T-cell (primary cell): ENCODE data around the gene CORIN. TPM values are rescaled to one million over a fixed set of nuclear protein-coding genes. Genes with fewer than 3 reads are reported as not detected.

Experiments used
- ATAC-seq, 4 experiments: fragments of 200-7000 bp in 3 of 4; fragments of 150-1000 bp in 1 of 4; cut with Tn5 transposase; replicated peaks in 1 of 4; 1 replicate in 3 of 4; 2 replicates in 1 of 4; pipeline ENCODE4 v1.10.0; 2021; ENCODE audit warnings: moderate library complexity in 3 of 4, mild to moderate bottlenecking in 2 of 4, moderate number of reproducible peaks in 1 of 4
- CTCF ChIA-PET, 2 donors: fragments of 300-600 bp; sonication (Branson Sonifier 250); formaldehyde crosslinking; loops; one replicate each; lab custom pipeline; 2022; ENCODE audit warnings: antibody characterized with exemption in 2 of 2; lab: Charles Lee
- POLR2A ChIA-PET, 2 donors: fragments of 300-600 bp; sonication (Branson Sonifier 250); formaldehyde crosslinking; loops; one replicate each; lab custom pipeline; 2022; ENCODE audit warnings: antibody characterized with exemption in 2 of 2; lab: Charles Lee
- DNase-seq, 35 experiments: peaks; one replicate each; pipeline versions ENCODE4 v3.0.0 to v3.0.0-alpha.2; 2013 to 2023
- H3K27ac ChIP-seq: one replicate; pipeline ENCODE4 v1.5.1; 2013; ENCODE audit warnings: low read length
- H3K27me3 ChIP-seq, 2 experiments: replicated peaks in 1 of 2; 1 replicate in 1 of 2; 2 replicates in 1 of 2; pipeline versions ENCODE4 v1.6.1 to v1.7.0; 2013; ENCODE audit warnings: low read length in 1 of 2, mixed read lengths in 1 of 2; ENCODE audit not compliant: control insufficient read depth in 2 of 2, insufficient read depth in 2 of 2; ENCODE audit errors: extremely low read depth in 1 of 2
- H3K36me3 ChIP-seq, 2 donors: 1 replicate in 1 of 2; 2 replicates in 1 of 2; pipeline versions ENCODE4 v1.6.1 to v1.7.0; 2013; ENCODE audit warnings: low read length in 1 of 2; ENCODE audit not compliant: control insufficient read depth in 2 of 2, insufficient read depth in 1 of 2; ENCODE audit errors: extremely low read depth in 1 of 2
- H3K4me1 ChIP-seq, 2 experiments: 1 replicate in 1 of 2; 2 replicates in 1 of 2; pipeline versions ENCODE4 v1.6.1 to v1.7.0; 2013; ENCODE audit warnings: low read length in 2 of 2, mixed read lengths in 1 of 2; ENCODE audit not compliant: insufficient read depth in 2 of 2, control insufficient read depth in 1 of 2; ENCODE audit errors: extremely low read depth in 1 of 2
- H3K4me3 ChIP-seq, 2 donors: 1 replicate in 1 of 2; 2 replicates in 1 of 2; pipeline versions ENCODE4 v1.5.1 to v1.7.0; 2013; ENCODE audit warnings: mild to moderate bottlenecking in 2 of 2, low read length in 1 of 2, moderate library complexity in 1 of 2; ENCODE audit not compliant: control insufficient read depth in 1 of 2; ENCODE audit errors: extremely low read depth in 1 of 2
- H3K9me3 ChIP-seq: 2 replicates; pipeline ENCODE4 v1.7.0; 2013
- H3K27ac Mint-ChIP-seq, 2 donors: one replicate each; pipeline ENCODE4 v1.8.0; 2020 to 2021; ENCODE audit warnings: mild to moderate bottlenecking in 2 of 2, mixed read lengths in 2 of 2
- H3K27me3 Mint-ChIP-seq, 2 donors: one replicate each; pipeline ENCODE4 v1.8.0; 2021 to 2022; ENCODE audit warnings: mixed read lengths in 2 of 2
- H3K36me3 Mint-ChIP-seq: one replicate; pipeline ENCODE4 v1.8.0; 2021; ENCODE audit warnings: mixed read lengths
- H3K4me1 Mint-ChIP-seq, 3 donors: one replicate each; pipeline ENCODE4 v1.8.0; 2020 to 2022; ENCODE audit warnings: mixed read lengths in 3 of 3, mild to moderate bottlenecking in 1 of 3
- H3K4me3 Mint-ChIP-seq, 3 donors: one replicate each; pipeline ENCODE4 v1.8.0; 2020 to 2022; ENCODE audit warnings: mild to moderate bottlenecking in 3 of 3, mixed read lengths in 3 of 3, moderate library complexity in 3 of 3
- H3K9me3 Mint-ChIP-seq, 3 donors: one replicate each; pipeline ENCODE4 v1.8.0; 2020 to 2022; ENCODE audit warnings: mixed read lengths in 3 of 3
- WGBS: methylation state at CpG from one replicate; pipeline ENCODE4 v1.1.5; 2013; ENCODE audit warnings: missing lambda C conversion rate; ENCODE audit not compliant: insufficient coverage; 5-methylcytosine and 5-hydroxymethylcytosine counted together
- total RNA-seq, 35 experiments: library from RNA in 6 of 35; stranded (reverse) in 6 of 35; fragments of 120-200 nt in 1 of 35; gene quantifications; one replicate each; pipeline versions ENCODE4 v1.2.1 to v1.2.4 and lab custom pipeline; 2013 to 2026

Gene CORIN
- total RNA-seq, 5 donors from 2014 or later (not counting 1 experiment from before 2014, with no cell fraction given): 0.44 to 0.86 (median 0.55) TPM; not detected in 1

- CTCF ChIA-PET: interaction anchor here (0.6 to 1.1 kb wide), 3 partner anchors 177 to 258 kb away, joined by 3 read pairs; no protein-coding TSS in a partner anchor
- H3K27ac ChIP-seq: no peak overlapping the region
- H3K36me3 Mint-ChIP-seq: no peaks in the 10 kb centered on the region
- no peak overlapping the region for H3K27ac Mint-ChIP-seq
- H3K4me1 Mint-ChIP-seq: no peaks in the 10 kb centered on the region
- WGBS: 80% methylated on average over 2 of the region's 2 CpGs
- peaks cover 12 to 18% of the 10 kb centered on the region in 2 donors for H3K27me3 Mint-ChIP-seq
- no peaks in the 10 kb centered on the region for H3K9me3 ChIP-seq
- H3K36me3 ChIP-seq: no peaks in the 10 kb centered on the region
- POLR2A ChIA-PET: no interaction called here
- no peaks in the 10 kb centered on the region for H3K9me3 Mint-ChIP-seq
- no peak overlapping the region for H3K4me3 Mint-ChIP-seq
- peaks cover 0 to 3% of the 10 kb centered on the region in 2 experiments for H3K27me3 ChIP-seq
- no peaks in the 10 kb centered on the region for H3K4me1 ChIP-seq
- ATAC-seq (no peak), DNase-seq (no peak)
- no peak overlapping the region for H3K4me3 ChIP-seq
Observed at GRCh38 chr4:47675806-47676205, 162.1 kb downstream of the CORIN start.

GRCh38 chr4:47674144-47674543, 163.7 kb downstream of the CORIN start:
- Mint-ChIP-seq H3K27ac (no peak overlapping the region), H3K4me3 (no peak overlapping the region), H3K4me1 (no peaks in the 10 kb centered on the region), H3K27me3 (peaks cover 7 to 13% of the 10 kb centered on the region in 2 donors), H3K36me3 (no peaks in the 10 kb centered on the region), H3K9me3 (no peaks in the 10 kb centered on the region)
- H3K9me3 ChIP-seq: no peaks in the 10 kb centered on the region
- H3K27ac ChIP-seq: no peak overlapping the region
- ATAC-seq: no peak
- no peaks in the 10 kb centered on the region for H3K36me3 ChIP-seq
- 83% methylated on average over 3 of the region's 4 CpGs for WGBS
- no peaks in the 10 kb centered on the region for H3K4me1 ChIP-seq
- CTCF ChIA-PET: interaction anchor here in 1 of 2 donors (1.6 kb wide), 1 partner anchor 260 kb away, joined by 4 read pairs; no protein-coding TSS in a partner anchor
- POLR2A ChIA-PET: no interaction called here
- no peak for DNase-seq
- H3K4me3 ChIP-seq: no peak overlapping the region
- no peaks in the 10 kb centered on the region for H3K27me3 ChIP-seq

- 100% methylated on average over 1 of the region's 3 CpGs for WGBS
- POLR2A ChIA-PET: no interaction called here
Observed at GRCh38 chr4:47672696-47673095, 165.2 kb downstream of the CORIN start.

GRCh38 chr4:47669946-47670345, 167.9 kb downstream of the CORIN start:
- DNase-seq: no peak
- CTCF ChIA-PET: interaction anchor here (0.6 to 4.5 kb wide), 6 partner anchors 9 to 264 kb away, joined by 3 to 35 read pairs (median 4); no protein-coding TSS in a partner anchor
- no peak overlapping the region for H3K27ac ChIP-seq
- no peaks in the 10 kb centered on the region for H3K27me3 ChIP-seq
- H3K4me1 ChIP-seq: no peaks in the 10 kb centered on the region
- H3K36me3 Mint-ChIP-seq: no peaks in the 10 kb centered on the region
- H3K4me3 Mint-ChIP-seq: no peak overlapping the region
- no peaks in the 10 kb centered on the region for H3K9me3 Mint-ChIP-seq
- H3K27ac Mint-ChIP-seq: no peak overlapping the region
- POLR2A ChIA-PET: no interaction called here
- H3K36me3 ChIP-seq: no peaks in the 10 kb centered on the region
- peaks cover 0 to 1% (median 0%) of the 10 kb centered on the region in 3 donors for H3K4me1 Mint-ChIP-seq
- no CpG with 5 or more reads among the region's 5 CpGs for WGBS
- H3K4me3 ChIP-seq: no peak overlapping the region
- ATAC-seq: no peak
- peaks cover 14 to 21% of the 10 kb centered on the region in 2 donors for H3K27me3 Mint-ChIP-seq
- H3K9me3 ChIP-seq: no peaks in the 10 kb centered on the region

More at GRCh38 chr4:47672696-47673095, 165.2 kb downstream of the CORIN start:
- Histone ChIP-seq H3K27me3 (no peaks in the 10 kb centered on the region), H3K27ac (no peak overlapping the region), H3K4me1 (no peaks in the 10 kb centered on the region), H3K9me3 (no peaks in the 10 kb centered on the region), H3K36me3 (no peaks in the 10 kb centered on the region), H3K4me3 (no peak overlapping the region)
- no peak overlapping the region for H3K27ac Mint-ChIP-seq
- ATAC-seq: no peak
- H3K4me1 Mint-ChIP-seq: peaks cover 0 to 1% (median 0%) of the 10 kb centered on the region in 3 donors
- no peak for DNase-seq
- H3K9me3 Mint-ChIP-seq: no peaks in the 10 kb centered on the region
- H3K4me3 Mint-ChIP-seq: no peak overlapping the region
- H3K27me3 Mint-ChIP-seq: peaks cover 7 to 16% of the 10 kb centered on the region in 2 donors
- H3K36me3 Mint-ChIP-seq: no peaks in the 10 kb centered on the region
- CTCF ChIA-PET: interaction anchor here in 1 of 2 donors (0.7 to 1.6 kb wide), 4 partner anchors 163 to 287 kb away, joined by 3 to 4 read pairs (median 4); no protein-coding TSS in a partner anchor

- CTCF ChIA-PET: interaction anchor here (0.6 to 4.5 kb wide), 9 partner anchors 10 to 826 kb away, joined by 3 to 35 read pairs (median 4); no protein-coding TSS in a partner anchor
Observed at GRCh38 chr4:47668810-47669408, 169.0 kb downstream of the CORIN start.

GRCh38 chr4:47668256-47668655, 169.6 kb downstream of the CORIN start:
- Mint-ChIP-seq H3K4me1 (peaks cover 0 to 1% (median 0%) of the 10 kb centered on the region in 3 donors), H3K9me3 (no peaks in the 10 kb centered on the region), H3K27ac (no peak overlapping the region), H3K4me3 (no peak overlapping the region), H3K36me3 (no peaks in the 10 kb centered on the region), H3K27me3 (peaks cover 10 to 21% of the 10 kb centered on the region in 2 donors)
- Histone ChIP-seq H3K36me3 (no peaks in the 10 kb centered on the region), H3K27ac (no peak overlapping the region), H3K9me3 (no peaks in the 10 kb centered on the region), H3K27me3 (no peaks in the 10 kb centered on the region), H3K4me3 (no peak overlapping the region), H3K4me1 (no peaks in the 10 kb centered on the region)
- POLR2A ChIA-PET: no interaction called here
- DNase-seq (no peak), ATAC-seq (no peak)
- CTCF ChIA-PET: interaction anchor here (0.6 to 4.5 kb wide), 7 partner anchors 11 to 825 kb away, joined by 3 to 35 read pairs (median 4); no protein-coding TSS in a partner anchor
- WGBS: 73% methylated on average over 1 of the region's 2 CpGs

More at GRCh38 chr4:47668810-47669408, 169.0 kb downstream of the CORIN start:
- Mint-ChIP-seq H3K9me3 (no peaks in the 10 kb centered on the region), H3K36me3 (no peaks in the 10 kb centered on the region), H3K4me3 (no peak overlapping the region), H3K27me3 (peaks cover 10 to 21% of the 10 kb centered on the region in 2 donors), H3K27ac (no peak overlapping the region), H3K4me1 (peaks cover 0 to 1% (median 0%) of the 10 kb centered on the region in 3 donors)
- 8% methylated on average over 3 of the region's 11 CpGs for WGBS
- POLR2A ChIA-PET: no interaction called here
- Histone ChIP-seq H3K4me1 (no peaks in the 10 kb centered on the region), H3K27ac (no peak overlapping the region), H3K36me3 (no peaks in the 10 kb centered on the region), H3K27me3 (no peaks in the 10 kb centered on the region), H3K9me3 (no peaks in the 10 kb centered on the region), H3K4me3 (no peak overlapping the region)
- DNase-seq: peak in 7 of 35 experiments; percentile 2 to 66 (median 5)
- ATAC-seq: peak in 2 of 4 experiments; percentile 58 to 61
